Dedifferentiated amniotic fluid mesenchymal stem cell (primary cell): ENCODE measurements around the gene PPP1R27.

Experiments
- DNase-seq: peaks from one replicate; pipeline ENCODE4 v3.0.0-alpha.2; 2016; ENCODE audit errors: extremely low spot score

PPP1R27 gene

DNA sequence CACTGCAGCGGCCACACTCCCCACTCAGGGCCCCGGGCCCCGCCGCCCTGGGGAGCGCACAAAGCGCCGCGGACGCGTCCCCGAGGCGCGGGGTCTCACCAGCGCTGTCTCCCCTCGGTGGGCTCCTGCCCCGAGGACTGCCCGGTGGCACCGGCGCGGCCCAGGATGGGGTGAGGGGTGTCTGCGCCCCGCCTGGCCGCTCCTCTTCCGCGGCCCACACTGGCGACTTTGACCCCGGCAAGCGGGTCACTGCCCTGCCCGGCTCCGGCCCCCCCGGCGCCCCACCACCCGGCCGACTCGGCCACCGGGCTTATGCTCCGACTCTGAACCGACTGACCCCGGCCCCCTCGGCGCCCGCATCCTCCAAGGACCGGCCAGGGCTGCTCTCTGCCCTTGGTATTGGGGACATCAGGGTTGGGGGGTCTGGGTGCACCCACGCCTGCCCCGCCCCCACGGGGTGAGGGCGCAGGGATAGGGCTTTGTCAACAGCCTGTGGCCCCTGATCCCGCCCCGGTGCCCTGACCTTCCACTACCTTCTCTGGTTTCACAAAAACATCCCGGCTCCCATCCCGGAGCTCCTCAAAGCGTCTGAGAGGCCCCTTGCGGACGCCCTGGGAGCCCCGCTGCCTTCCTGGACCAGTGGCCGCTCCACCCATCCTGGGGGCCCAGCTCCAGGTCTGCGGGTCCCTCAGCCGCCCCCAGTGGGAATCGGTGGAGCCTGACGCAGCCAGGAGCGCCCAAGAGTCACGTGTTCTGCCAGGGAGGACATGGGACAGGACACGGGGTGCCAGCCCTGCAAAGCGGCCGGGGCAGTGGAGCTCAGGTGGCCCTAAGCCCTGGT is 30.1 kb downstream of the PPP1R27 start:
- DNase-seq = no peak

DNA sequence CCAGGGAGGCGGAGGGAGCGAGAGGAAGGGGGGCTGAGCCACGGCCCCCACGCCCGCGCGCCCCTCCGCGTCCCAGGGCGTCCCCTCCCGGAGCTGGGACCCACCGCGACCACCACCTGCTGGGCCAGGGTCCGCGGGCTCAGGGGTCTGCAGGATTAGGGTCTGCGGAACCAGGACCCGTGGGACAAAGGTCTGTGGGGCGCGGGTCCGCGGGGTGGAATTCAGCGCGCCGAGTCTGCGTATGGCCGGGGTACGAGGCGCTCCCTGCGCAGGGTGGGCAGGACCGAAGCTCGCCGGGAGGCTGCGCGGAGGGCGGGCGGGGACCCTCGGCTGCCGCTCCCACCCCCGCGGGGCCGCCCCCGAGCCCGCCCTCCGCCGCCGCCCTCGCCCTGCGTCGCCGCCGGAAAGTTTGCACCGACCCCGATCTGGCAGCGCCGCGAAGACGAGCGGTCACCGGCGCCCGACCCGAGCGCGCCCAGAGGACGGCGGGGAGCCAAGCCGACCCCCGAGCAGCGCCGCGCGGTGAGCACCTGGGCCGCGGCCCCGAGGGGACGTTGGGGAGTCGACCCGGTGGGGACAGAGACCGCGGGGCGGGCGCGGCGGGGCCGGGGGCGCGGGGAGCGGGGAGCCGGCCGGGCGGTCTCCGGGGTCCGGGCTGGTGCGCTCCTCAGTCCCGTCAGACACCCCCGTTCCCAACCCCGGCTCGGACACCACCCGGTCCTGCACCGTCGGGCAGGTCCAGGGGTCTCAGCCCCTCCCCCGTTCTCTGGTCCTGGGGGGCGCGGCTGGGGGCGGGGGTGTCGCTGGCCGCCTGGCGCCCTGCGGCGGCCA is 30.9 kb downstream of the PPP1R27 start, which contains the start of gene GCGR:
Gene GCGR (plus strand): TSS at position 423 of the 831 bp plus-strand sequence. CDS start 4,869 bp downstream, outside the sequence.
- no peak for DNase-seq

DNA sequence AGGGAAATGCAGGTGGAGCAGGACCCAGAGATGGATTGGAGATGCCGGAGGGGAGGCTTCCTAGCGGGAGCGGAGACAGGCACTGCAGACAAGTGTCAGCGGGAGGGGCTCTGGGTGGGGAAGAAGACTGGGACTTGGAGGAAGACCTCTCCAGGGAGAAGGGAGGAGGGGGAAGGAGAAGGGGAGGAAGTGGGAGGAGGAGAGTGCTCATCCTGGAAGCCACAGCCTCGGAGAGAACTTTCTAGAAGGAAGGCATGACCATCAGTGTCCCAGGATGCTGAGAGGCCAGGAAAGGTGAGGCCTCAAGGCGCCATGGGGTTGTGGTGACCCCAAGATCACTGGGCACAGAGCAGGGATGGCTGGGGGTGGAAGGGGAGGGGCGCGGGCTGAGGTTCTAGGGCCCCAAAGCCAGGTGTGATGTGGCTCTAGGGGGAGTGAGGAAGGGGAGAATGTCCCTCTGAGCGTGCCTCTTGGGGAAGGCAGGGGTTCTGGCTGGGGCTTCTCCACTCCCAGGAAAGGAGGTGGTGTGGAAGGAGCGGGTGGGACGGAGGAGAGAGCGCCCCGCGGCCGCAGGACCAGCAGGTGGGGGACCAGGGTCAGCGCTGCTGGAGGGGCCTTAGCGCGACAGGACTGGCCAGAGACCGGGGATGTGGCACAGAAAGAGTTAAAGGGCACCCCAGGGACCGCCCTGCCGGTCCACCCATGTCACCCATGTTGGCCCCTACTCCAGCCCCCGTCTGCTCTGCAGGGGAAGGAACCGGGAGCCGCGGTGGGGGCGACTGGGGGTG is 31.8 kb downstream of the PPP1R27 start:
- DNase-seq = no peak

DNA sequence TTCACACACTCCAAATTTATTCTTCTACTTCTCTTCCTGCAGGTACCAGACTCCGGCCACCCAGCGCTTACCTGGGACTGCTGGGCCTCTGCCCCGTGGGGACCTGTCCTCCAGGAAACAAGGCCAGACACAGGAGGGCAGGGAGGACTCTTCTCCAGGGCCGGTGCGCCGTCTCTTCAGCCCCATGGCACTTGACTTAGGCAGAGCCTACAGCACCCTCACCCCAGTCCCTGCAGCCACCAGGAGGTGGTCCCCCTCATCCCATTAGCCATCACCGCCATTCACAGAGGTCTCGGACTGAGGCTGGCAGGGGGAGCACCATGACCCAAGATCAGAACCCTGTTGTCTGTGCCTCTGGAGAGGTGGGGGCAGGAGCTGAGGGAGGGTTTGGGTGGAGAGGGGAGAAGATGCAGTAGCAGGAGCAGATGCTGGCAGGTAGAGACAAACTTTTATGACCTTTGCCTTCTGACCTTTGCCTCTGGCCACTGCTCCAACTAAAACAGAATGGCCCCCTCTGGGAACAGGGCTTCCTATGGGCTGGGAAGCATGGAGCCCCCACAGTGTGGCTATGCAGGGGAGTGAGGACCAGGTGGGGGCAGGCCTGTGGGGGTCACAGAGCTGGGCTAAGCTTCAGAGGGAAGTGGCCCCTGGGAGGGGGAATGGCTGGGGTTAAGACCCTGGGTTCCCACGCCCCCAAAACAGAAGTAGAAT is 32.6 kb downstream of the PPP1R27 start:
- DNase-seq = no peak

DNA sequence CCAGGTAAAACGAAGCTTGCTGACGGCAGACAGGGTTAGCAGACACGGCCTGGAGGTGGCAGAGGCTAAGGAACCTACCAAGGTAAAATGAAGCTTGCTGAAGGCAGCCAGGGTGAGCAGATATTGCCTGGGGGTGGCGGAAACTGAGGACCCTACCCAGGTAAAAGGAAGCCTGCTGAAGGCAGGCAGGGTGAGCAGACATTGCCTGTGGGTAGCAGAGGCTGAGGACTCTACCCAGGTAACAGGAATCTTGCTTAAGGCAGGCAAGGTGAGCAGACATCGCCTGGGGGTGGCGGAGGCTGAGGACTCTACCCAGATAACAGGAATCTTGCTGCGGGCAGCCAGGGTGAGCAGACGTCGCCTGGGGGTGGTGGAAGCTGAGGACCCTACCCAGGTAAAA is 33.5 kb downstream of the PPP1R27 start:
- DNase-seq = no peak

DNA sequence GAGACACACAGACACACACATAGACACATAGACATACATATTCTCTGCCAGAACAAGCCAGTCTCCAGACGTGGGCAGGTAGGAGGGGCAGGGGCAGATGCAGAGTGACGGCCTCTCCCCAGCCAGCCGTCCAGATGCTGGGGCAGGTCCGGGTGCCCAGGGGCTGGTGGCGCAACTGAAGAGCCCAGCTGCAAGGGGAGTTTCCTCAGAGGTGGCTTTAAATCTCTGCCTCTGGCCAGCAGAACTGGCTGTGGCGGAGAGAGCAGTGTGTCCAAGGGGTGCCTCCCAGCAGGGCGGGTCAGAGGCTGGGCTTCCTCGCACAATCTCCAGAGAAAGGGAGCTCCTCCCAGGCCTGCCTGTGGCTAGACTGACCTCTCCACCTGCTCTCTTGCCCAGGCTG is 40.3 kb downstream of the PPP1R27 start:
- no peak for DNase-seq

DNA sequence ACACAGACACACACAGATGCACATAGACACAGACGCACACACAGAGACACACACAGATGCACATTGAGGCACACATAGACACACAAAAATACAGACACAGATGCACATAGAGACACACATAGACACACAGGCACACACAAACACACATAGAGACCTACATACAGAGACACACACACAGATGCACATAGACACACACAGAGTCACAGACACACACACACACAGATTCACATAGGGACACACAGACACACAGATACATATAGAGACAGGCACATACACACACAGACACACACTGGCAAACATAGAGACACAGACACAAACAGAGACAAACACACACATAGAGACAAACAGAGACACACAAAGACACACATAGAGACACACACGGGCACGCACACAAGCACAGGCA is 40.8 kb downstream of the PPP1R27 start:
- DNase-seq = no peak

DNA sequence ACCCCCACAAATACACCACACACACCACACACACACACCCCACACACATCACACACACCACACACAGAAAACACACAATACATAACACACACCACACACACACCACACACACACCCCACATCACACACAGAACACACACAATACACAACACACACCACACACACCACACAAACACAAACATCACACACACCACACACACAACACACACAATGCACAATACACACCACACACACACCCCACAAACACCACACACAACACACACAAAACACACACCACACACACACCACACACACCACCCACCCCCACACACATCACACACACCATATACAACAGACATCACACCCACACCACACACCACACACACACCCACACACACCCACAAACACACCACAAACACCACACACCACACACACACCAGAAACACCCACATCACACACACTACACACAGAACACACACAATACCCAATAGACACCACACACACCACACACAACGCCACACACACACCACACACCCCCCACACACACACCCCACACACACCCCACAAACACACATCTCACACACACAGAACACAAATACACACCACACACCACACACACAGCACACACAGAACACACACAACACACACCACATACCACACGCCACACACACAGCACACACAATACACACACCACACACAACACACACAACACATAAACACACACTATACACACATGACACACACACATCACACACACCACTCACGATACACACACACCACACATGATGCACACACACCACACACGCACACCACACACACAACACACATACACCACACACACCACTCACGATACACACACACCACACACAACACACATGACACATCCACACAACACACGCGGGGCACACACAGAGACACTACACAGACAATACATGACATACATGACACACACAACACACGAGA is 41.9 kb downstream of the PPP1R27 start:
- DNase-seq = no peak
